Inferior parietal cortex (tissue), 1 donor: ENCODE results near the gene C1QA.
"Not testable (repeated sequence)": the region's sequence is repeated elsewhere in the genome, so short reads cannot be mapped to it uniquely, and the experiment has no call there.

Source experiments
- DNase-seq: peaks from one replicate; pipeline ENCODE4 v3.0.0-alpha.2; 2016; ENCODE audit errors: extremely low spot score

C1QA gene

DNA sequence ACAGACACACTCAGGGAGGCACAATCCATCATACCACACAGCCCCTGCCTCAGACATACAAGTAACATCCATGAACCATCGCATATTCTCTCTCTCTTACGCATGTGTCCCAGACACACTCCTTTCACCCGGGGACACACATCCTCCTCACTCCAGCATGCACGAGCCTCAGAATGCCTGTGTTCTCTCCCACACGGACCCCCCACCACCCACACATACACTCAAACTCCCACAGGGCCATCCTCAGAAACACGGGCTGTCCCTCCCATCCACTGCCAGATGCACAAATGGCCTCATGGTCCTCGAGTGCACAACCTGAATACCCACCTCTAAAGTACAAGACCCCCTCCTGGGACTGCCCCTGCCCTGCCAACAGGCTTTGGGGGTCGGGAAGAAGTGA, 4.8 kb downstream of the C1QA start:
- no peak for DNase-seq

DNA sequence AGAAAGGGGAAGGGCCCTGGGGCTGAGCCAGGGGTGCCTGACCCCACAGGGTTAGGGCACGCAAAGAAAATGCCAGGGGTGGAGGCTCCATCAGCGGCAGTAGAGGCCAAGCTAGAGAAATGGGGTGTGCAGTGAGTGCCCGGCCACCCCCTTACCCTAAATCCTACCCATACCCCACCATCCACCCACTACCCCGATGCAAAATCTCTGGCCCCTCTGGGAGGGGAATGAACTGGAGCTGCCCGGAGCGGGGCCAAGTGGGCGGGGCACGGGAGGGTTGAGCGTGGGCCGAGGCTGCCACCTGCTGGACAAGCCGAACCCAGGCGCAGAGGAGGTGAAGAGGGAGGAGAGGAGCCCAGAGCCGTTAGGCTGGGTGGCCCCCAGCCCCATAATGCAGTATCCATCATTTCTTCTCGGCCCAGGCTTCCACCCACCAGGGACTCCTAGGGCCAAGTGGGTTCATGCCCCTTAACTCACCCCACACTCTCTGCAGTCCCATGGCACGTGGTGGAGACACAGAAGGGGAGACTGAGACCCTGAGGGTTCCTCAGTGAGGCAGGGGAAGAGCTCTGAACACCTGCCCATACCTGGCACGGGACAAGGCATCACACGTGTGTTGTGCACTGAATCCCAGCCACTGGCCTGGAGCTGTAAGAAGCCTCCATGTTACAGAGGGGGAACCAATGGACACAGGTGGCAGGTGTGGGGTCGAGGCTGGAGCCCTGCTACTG, 5.6 kb downstream of the C1QA start:
- peak; percentile 78 for DNase-seq

DNA sequence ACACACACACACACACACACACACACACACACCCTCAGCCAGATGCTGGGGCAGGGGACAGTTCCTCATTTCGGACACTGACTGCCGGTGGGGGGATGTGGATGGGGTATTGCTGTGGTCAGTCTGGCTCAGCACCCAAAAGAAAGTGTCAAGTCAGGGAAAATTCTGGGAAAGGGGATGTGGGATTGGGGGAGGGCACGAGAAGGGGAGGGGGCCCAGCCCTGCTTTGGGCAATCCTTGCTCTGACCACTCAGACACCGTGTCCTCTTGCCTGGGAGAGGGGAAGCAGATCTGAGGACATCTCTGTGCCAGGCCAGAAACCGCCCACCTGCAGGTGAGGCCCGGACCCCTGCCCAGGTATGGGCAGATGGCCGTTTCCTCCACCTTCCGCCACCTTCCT, 7.0 kb downstream of the C1QA start, which contains the start of gene C1QC:
TSS of gene C1QC (plus strand) at position 253 of the 400 bp plus-strand sequence. CDS start 391 bp downstream, outside the sequence.
- DNase-seq, result no peak

DNA sequence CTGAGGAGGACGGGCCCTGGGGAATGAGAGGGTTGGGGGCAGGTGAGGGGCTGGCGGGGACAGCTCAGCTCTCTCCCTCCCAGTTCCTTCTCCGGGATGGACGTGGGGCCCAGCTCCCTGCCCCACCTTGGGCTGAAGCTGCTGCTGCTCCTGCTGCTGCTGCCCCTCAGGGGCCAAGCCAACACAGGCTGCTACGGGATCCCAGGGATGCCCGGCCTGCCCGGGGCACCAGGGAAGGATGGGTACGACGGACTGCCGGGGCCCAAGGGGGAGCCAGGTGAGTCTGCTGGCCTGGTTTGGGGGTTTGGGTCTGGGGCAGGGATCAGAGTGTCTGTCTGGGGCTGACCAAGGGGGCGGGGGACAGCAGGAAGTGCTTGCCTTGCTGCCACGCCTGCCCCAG, 7.5 kb downstream of the C1QA start:
- no peak for DNase-seq

DNA sequence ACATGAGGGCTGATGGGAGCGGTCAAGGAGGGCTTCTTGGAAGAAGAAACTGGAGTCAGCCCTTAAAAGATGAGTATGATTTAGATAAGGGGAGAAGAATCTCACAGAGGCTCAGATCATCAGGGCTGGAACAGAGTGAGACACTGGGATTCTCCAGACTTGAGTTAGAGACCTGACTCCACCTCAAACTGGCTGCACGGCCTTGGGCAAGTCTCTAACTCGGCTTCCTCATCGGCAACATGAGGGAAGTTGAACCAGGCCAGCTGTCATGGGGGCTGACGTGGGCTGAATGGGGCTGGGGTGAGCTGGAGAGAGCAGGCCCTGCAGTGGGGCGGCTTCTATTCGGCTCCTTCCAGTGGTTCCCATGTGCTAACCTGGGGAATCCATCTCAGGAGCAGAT, 9.5 kb downstream of the C1QA start:
- no peak for DNase-seq

DNA sequence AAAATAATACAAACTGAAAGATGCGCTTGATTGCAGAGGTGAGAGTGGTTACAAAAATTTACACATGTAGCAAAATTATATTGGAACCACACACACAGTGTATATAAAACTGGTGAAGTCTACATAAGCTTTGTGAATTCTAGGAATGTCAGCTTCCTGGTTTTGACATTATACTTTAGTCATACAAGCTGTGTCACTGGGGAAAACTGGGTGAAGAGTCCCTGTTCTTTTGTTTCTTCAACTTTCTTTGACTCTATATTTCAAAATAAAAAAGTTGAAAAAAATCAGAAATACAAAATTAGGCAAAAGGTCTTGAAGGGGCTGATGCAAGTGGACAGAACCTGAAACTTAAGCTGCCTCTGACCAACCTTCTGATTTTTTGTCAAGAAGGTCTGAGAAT, 10.0 kb downstream of the C1QA start:
- no peak for DNase-seq

DNA sequence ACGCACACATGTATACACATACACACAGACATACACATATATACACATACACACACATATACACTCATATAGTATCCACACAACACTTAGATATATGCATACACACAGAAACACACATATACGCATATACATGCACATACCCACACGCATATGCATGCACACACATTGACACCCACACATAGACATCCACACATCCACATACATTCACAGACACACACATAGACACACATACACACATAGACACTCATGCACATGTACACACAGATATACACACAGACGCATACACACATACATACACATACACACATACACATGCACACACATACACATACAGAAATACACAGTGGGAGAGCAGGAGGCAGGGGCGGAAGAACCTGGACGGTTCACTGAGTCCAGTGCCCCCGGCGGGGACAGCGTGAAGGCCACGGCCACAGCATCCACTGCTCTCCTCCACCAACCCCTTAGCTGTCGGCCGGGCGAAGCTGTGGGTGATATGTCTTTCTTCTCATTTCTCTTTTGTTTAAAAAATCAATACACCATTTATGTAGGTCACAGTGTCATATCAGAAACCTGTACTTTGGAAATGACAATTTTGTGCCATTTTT, 13.8 kb downstream of the C1QA start:
- no peak for DNase-seq

DNA sequence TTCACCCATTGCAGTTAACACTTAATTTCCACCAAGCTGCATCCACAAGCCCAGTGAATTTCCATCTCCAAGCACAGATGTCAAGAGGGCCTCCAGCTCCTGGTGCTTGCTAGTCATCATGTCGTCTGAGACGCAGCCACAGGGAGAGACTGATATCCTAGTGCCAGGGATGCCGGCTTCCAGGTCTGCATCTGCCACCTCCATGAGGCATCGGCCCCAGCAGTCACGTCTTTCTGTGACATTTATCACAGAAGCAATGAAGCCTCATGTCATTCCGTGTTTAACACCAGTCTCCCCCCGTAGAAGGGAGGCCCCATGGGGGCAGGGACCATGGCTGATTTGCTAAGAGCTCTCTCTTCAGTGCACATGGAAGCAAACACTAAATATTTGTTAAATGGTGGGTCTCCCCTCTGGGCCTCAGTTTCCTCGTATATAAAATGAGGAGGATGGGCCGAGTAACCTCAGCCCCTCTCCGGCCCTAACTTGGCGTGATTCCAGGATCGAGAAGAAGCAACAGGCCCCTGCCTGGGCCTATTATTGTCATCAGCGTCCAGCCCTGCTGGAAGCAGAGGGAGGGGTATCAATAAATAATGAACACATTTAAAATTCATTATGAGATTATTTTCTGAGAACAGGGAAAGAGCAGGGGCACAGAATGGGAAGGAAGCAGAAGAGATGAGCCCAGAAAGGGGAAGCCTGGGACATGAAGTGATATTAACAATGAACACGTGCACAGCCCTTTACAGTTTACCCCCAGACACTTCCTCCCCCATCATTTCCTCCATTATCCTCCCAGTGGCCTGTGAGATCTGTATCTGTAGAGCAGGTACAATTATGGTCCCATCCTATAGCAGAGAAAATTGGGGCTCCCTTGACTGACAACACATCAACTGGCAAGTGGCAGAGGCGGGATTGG, 15.8 kb downstream of the C1QA start:
- no peak for DNase-seq

DNA sequence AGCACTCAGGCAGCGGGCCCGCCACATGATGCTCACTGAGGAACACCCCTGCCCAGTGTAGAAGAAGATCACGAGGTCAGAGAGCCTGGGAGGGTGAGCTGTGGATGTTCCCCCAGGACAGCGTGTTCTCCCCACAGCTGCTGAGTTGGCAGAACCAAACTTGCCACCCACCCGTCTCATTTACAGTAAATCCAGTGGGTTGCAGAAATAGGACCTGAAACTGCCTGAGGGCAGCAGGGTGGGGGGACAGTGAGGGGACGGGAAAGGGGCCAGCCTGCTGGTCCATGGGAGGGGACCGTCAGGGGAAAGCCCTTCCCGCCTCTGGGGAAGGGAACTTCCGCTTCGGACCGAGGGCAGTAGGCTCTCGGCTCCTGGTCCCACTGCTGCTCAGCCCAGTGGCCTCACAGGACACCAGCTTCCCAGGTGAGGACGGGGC, 16.5 kb downstream of the C1QA start, which contains the start of gene C1QB:
TSS of gene C1QB (plus strand) at position 356 of the 436 bp plus-strand sequence. CDS start 6,227 bp downstream, outside the sequence.
- DNase-seq, result no peak

DNA sequence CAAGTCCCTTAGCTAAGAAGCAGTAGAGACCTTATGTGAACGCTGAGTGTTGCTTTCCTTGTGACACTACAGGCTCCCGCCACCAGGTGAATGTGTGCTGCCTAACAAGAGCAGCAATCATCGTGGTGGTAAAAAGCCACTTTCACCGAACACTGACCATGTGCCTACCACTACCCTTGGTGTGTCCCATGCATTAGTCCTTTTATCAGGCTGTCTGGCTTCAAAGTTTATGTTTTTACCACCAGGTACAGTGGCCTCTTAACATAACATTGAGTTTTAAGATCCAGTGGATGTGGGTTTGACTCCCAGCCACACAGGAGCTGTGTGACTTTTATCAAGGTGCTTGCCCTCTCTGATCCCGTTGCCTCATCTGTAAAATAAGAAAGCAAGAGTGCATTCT, 18.3 kb downstream of the C1QA start:
- no peak for DNase-seq

DNA sequence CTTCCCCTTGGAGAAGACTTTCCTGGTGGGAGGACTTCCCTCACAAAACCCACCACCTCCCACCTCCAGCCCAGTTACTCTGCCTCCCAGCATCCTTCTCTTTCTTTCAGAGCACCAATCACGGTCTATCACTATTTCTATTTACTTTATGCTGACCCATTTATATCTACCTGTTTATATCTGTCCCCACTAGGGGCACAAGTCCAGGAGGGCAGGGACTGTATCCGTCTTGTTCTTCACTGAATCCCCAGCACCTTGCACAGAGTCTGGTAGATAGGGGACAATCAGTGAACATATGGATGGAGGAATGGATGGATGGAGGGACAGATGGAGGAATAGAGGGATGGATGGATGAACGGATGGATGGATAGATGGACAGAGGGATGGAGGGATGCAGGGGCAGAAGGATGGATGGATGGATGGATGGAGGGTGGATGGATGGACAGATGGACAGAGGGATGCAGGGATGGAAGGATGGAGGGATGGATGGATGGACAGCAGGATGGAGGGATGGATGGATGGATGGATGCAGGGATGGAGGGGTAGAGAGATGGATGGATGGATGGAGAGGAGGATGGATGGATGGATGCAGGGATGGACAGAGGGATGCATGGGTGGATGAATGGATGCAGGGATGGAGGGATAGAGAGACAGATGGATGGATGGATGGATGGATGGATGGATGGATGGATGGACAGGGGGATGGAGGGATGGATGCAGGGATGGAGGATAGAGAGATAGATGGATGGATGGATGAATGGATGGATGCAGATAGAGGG, 22.1 kb downstream of the C1QA start:
- no peak for DNase-seq

DNA sequence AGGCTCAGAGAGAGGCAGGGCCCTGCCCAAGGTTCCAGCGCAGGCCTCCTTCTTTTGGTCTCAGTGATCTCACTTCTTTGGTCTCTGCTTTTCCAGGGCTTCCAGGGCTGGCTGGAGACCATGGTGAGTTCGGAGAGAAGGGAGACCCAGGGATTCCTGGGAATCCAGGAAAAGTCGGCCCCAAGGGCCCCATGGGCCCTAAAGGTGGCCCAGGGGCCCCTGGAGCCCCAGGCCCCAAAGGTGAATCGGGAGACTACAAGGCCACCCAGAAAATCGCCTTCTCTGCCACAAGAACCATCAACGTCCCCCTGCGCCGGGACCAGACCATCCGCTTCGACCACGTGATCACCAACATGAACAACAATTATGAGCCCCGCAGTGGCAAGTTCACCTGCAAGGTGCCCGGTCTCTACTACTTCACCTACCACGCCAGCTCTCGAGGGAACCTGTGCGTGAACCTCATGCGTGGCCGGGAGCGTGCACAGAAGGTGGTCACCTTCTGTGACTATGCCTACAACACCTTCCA, 24.4 kb downstream of the C1QA start:
- no peak for DNase-seq

DNA sequence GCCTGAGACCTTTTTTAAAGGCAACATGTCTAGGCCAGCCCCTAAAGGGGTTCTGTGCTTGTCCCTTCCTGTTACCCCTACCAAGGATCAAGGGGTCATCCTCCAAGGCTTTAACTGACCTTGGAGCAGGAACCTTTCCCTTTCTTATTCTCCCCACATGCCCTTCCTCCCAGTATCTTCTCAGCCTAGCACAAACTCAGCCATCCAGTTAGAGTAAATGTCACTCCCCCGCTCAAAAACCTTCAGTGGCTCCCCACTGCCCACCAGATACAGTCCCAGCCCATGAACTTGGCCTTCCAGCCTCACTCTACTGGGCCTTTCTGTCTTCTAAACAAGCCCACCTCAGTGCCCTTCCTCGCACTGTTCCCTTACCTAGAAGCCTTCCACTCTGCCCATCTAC, 25.5 kb downstream of the C1QA start:
- DNase-seq, result no peak

DNA sequence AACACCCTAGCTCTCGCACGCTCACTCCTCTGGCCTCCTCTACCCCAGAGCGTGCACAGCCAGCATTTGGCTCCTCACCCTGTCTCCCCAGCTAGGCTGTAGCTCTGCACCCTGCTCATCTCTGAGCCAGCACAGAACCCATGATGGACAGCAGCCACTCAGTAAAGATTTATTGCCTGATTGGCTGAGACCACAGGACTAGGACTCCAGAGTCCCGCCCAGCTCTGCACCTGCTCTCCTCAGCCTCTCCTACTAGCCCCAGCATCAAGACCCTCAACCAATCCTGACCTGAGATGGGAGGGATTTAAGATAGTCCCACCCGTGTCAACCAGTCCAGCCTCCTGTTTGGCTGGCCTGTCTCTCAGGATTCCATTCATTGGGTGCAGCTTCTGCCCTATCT, 25.9 kb downstream of the C1QA start:
- DNase-seq, result no peak

DNA sequence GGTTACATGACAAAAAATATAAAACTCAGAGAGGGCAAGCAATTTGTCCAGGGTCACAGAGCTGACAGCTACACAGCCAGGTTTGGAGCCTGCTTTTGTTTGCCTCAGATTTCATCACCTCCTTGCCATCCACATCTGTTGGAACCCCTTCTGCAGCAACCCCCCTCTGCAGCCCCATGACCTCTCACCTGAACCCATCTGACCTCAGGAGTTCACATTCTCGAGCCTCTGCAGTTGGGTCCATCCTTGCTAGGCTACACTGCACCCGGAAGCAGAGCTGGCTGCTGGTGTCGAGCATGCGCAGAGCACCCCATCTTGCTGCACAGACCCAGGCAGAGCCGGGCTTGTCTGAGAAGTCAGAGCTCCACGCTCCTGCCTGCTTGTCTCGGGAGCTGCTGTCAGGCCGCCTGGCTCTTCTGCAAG, 26.6 kb downstream of the C1QA start:
- no peak for DNase-seq

DNA sequence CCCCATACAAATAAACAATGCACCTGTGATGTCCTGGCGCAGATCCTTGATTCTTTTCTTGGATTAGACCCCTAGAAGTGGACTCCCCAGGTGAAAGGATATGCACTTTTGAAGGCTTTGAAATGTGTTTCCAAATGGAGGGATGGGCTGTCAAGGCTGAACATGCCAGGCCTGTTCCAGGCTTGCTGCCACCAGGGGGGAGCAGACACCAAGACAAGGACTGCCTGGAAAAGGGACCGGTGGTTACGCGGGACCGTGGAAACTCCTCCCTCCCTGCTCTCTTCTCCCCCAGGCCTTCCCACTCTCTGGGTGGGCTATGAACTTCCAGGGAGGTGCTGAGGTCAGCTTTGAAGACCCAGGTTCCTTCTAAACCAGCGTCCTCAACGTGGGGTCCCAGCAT, 29.3 kb downstream of the C1QA start:
- no peak for DNase-seq

DNA sequence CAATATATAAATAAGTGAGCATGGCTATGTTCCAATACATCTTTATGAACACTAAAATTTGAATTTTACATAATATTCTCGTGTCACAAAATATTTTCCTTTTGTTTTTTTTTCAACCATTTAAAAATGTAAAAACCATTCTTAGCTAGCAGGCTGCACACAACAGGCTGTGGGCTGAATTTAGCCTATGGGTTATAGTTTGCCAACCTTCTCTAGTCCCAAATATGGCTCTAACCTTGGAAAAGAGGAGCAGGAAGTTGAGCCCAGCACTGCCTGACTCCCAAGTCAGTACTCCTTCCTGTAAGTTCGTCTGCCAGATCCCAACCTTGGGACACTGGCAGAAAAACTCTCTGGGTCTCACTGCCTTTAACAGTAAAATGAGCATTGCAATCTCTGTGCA, 30.0 kb downstream of the C1QA start:
- DNase-seq, result no peak

DNA sequence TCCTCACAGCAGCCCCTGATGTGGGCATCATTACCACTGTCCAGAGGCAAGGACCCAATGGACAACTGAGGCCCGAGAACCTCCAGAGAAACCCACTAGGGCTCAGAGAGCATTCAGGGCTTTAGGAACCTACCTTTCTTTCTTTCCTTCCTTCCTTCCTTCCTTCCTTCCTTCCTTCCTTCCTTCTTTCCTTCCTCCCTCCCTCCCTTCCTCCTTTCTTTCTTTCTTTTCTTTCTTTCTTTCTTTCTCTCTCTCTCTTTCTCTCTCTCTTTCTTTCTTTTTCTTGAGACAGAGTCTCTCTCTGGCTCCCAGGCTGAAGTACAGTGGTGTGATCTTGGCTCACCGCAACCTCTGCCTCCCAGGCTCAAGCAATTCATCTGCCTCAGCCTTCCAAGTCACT, 32.4 kb downstream of the C1QA start:
- DNase-seq, result not testable (repeated sequence)

DNA sequence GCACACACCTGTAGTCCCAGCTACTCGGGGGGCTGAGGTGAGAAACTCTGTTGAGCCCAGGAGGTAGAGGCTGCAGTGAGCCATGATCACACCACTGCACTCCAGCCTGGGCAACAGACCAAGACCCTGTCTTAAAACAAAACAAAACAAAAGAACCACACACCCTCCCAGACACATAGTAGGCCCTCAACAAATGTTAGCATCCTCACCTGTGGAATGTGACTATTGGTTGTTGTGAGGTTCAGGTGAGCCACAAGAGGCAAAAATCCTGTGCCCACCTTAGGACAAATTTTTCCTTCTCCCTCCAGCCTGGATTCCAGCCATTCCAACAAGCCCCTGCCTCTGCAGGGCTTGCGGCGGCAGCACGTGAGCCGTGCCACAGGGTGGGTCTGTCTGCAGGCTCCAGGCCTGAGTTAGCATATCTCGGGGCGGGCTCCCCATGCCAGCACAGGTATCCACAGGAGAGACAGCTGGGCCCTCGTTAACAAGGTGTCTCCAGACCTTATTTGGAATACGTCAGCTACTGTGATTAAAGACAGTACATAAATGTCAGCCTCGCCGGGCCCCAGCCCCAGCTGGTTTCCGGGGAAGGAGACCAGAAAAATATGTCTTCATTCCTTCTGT, 34.0 kb downstream of the C1QA start:
- DNase-seq, result no peak

DNA sequence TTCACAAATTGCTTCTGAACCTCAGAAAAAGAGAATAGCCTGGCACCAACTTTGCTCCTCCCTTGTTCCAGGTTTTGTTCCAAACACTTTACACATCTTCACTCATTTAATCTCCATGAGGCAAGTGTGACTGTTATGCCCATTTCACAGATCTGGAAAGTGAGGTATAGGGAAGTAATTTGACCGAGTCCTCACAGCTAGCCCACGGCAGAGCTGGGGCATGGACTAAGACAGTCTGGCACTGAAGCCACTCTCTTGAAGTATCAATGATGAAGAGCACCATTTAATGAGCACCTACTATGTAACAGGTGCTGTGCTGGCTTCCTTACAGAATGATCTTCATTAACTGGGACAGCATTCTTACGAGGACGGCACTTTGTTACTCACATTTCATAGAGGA, 35.6 kb downstream of the C1QA start:
- DNase-seq, result no peak
